Neural cell (in vitro differentiated cells): Measurements from ENCODE around the gene S100B. TPM values are rescaled to one million over a fixed set of nuclear protein-coding genes. Genes with fewer than 3 reads are reported as not detected.

Source experiments
- polyA plus RNA-seq: library from polyadenylated mRNA; depleted of rRNA; stranded (reverse); fragments of >200 nt; gene quantifications from 2 replicates; pipeline ENCODE4 v1.2.3, GENCODE V29; 2014

The S100B gene
- polyA plus RNA-seq, 1 donor from 2014 or later: 1.4 TPM

Other genes with a start within 250 kb of the S100B start
- gene DIP2A, start 146.2 kb downstream of the S100B start, polyA plus RNA-seq: 45.0 and 53.4 TPM in 2 replicates
- 313 and 343 TPM in 2 replicates for gene PRMT2, start 30.6 kb upstream of the S100B start, polyA plus RNA-seq